Lung (tissue), 12 donors: ENCODE data around the gene GLI3. TPM values are rescaled to one million over a fixed set of nuclear protein-coding genes. Genes with fewer than 3 reads are reported as not detected.

Experiments used
- ATAC-seq: fragments of 200-7000 bp; cut with Tn5 transposase; one replicate; pipeline ENCODE4 v1.9.1; 2020; ENCODE audit warnings: moderate number of reproducible peaks; ENCODE audit not compliant: insufficient read depth, low FRiP score
- DNase-seq, 3 donors: peaks; one replicate each; pipeline ENCODE4 v3.0.0-alpha.2; 2013 to 2017
- H3K27ac ChIP-seq, 2 donors: one replicate each; pipeline ENCODE4 v1.5.1; 2013; ENCODE audit warnings: mild to moderate bottlenecking in 2 of 2, moderate library complexity in 2 of 2, control low read depth in 1 of 2, inconsistent platforms in 1 of 2, low read depth in 1 of 2, low read length in 1 of 2
- H3K27me3 ChIP-seq, 3 donors: one replicate each; pipeline ENCODE4 v1.5.1; 2013; ENCODE audit warnings: low read length in 2 of 3; ENCODE audit not compliant: control insufficient read depth in 3 of 3, insufficient read depth in 3 of 3
- H3K36me3 ChIP-seq, 4 donors: one replicate each; pipeline ENCODE4 v1.5.1; 2013; ENCODE audit warnings: low read length in 4 of 4, mild to moderate bottlenecking in 1 of 4, moderate library complexity in 1 of 4; ENCODE audit not compliant: control insufficient read depth in 4 of 4, insufficient read depth in 4 of 4
- H3K4me1 ChIP-seq, 5 donors: one replicate each; pipeline ENCODE4 v1.5.1; 2013; ENCODE audit warnings: low read length in 5 of 5, mild to moderate bottlenecking in 2 of 5, moderate library complexity in 1 of 5; ENCODE audit not compliant: control insufficient read depth in 5 of 5, insufficient read depth in 5 of 5
- H3K4me3 ChIP-seq: one replicate; pipeline ENCODE4 v1.5.1; 2013; ENCODE audit warnings: mild to moderate bottlenecking, control low read depth, moderate library complexity
- H3K9ac ChIP-seq, 2 donors: one replicate each; pipeline ENCODE4 v1.5.1; 2013; ENCODE audit warnings: low read length in 2 of 2, control low read depth in 1 of 2; ENCODE audit not compliant: insufficient read depth in 1 of 2
- H3K9me3 ChIP-seq, 4 donors: one replicate each; pipeline ENCODE4 v1.5.1; 2013; ENCODE audit warnings: low read length in 3 of 4, mild to moderate bottlenecking in 1 of 4, moderate library complexity in 1 of 4; ENCODE audit not compliant: control insufficient read depth in 4 of 4, insufficient read depth in 3 of 4
- WGBS, 2 donors: extraction: QIAGEN DNeasy Blood & Tissue Kit; methylation state at CpG; one replicate each; pipeline ENCODE4 v1.1.7; 2013; 5-methylcytosine and 5-hydroxymethylcytosine counted together
- polyA plus RNA-seq, 2 donors: library from polyadenylated mRNA; stranded (reverse); fragments of 200-250 nt; gene quantifications; one replicate each; pipeline ENCODE4 v1.2.1, GENCODE V29; 2013
- total RNA-seq, 2 donors: library from RNA; depleted of rRNA in 1 of 2; stranded (reverse); fragments of >200 nt in 1 of 2; gene quantifications; one replicate each; pipeline ENCODE4 v1.2.1, GENCODE V29; 2014 to 2021
- TF ChIP-seq, protein P1 (sequence below): IDR thresholded peaks from 2 replicates; pipeline ENCODE4 v1.5.1; 2012; ENCODE audit warnings: mild to moderate bottlenecking; ENCODE audit errors: control extremely low read depth, extremely low read depth
- donor health status: control.
- donor health status: control.
- donor health status: Bipolar disorder and iron deficiency.
- donor health status: healthy.
- donor health status: DM: yes; HTN: yes; CAD: no.

GLI3 gene
- total and polyA plus RNA-seq, 4 donors = 2.0 to 23.4 (median 10.3) TPM

DNA sequence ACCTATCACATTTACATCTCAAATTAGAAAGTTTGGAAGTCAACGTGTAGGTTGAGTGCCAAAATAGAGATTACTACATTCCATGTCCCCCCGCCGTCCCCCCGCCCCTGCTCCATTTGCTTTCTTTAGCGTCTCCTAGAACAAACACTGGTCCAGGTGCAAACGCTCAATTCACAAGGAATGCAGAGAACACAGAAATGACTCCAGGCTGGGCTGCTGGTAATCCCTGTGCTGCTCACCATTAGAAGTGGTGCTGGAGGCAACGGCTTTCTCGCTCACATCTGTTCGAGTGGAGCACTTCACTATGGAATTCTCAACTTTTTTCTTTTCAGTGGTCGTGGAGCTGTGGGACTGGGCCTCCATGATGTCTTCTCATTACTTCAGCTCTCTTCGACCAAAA is 14.1 kb downstream of the GLI3 start:
- Histone ChIP-seq H3K9ac (no peak overlapping the region), H3K27ac (no peak overlapping the region), H3K36me3 (peaks cover 0 to 14% (median 10%) of the 10 kb centered on the region in 4 donors), H3K4me3 (no peak overlapping the region), H3K4me1 (peaks cover 0 to 53% (median 18%) of the 10 kb centered on the region in 5 donors), H3K9me3 (no peaks in the 10 kb centered on the region), H3K27me3 (no peaks in the 10 kb centered on the region)
- TF ChIP-seq, protein P1, sequence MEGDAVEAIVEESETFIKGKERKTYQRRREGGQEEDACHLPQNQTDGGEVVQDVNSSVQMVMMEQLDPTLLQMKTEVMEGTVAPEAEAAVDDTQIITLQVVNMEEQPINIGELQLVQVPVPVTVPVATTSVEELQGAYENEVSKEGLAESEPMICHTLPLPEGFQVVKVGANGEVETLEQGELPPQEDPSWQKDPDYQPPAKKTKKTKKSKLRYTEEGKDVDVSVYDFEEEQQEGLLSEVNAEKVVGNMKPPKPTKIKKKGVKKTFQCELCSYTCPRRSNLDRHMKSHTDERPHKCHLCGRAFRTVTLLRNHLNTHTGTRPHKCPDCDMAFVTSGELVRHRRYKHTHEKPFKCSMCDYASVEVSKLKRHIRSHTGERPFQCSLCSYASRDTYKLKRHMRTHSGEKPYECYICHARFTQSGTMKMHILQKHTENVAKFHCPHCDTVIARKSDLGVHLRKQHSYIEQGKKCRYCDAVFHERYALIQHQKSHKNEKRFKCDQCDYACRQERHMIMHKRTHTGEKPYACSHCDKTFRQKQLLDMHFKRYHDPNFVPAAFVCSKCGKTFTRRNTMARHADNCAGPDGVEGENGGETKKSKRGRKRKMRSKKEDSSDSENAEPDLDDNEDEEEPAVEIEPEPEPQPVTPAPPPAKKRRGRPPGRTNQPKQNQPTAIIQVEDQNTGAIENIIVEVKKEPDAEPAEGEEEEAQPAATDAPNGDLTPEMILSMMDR = no peak
- 71 to 74% methylated on average over 11 of the region's 11 CpGs for WGBS, 2 donors
- DNase-seq (peak; percentile 76 to 82 (median 78)), ATAC-seq (no peak)

DNA sequence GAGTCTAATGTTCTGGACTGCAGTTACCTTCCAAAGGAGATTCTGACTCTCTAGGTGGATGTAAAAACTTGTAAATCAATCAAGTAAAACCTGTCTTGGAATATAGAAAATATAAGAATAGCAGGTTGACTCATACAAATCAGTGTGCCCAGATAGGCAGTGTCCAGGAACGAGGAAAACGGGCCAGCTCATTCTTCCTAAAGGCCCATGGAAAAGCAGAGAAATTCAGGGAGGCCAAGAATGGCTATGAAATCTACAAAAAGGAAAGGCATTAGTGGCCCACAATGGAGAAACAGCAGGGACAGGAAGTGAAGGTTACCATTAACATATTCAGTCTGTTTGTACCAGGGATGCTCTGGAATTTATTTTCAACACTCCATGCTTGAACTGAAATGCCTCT is 14.9 kb downstream of the GLI3 start:
- no peaks in the 10 kb centered on the region for H3K27me3 ChIP-seq
- H3K27ac ChIP-seq = no peak overlapping the region
- no peak for ATAC-seq
- H3K36me3 ChIP-seq = peaks cover 0 to 20% (median 10%) of the 10 kb centered on the region in 4 donors
- H3K4me1 ChIP-seq = peaks cover 0 to 46% (median 12%) of the 10 kb centered on the region in 5 donors
- peak in 1 of 3 donors; percentile 25 for DNase-seq
- no peak overlapping the region for H3K9ac ChIP-seq
- no peak overlapping the region for H3K4me3 ChIP-seq
- H3K9me3 ChIP-seq = no peaks in the 10 kb centered on the region
- 93 to 95% methylated on average over 2 of the region's 2 CpGs for WGBS, 2 donors
- TF ChIP-seq, protein P1 = no peak

DNA sequence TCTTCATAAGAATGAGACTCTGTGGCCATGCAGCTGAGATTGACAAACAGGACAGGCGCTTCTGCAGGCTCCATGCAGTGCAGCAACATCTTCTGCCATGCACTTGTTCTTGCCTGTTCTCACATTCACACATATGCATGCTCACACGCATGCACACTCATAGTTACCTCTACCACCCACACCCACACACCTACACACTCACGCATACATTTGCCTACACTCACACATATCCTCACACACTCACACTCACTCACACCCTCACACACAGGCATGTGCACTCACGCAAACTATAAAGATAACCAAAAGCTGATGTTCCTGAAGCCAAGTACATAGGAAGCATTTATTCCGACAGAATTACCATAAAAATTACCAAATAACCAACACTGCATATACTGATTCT is 15.7 kb downstream of the GLI3 start:
- Histone ChIP-seq H3K9me3 (no peaks in the 10 kb centered on the region), H3K27ac (no peak overlapping the region), H3K4me1 (peaks cover 0 to 37% (median 7%) of the 10 kb centered on the region in 5 donors), H3K9ac (no peak overlapping the region), H3K4me3 (no peak overlapping the region), H3K36me3 (peaks cover 0 to 25% (median 12%) of the 10 kb centered on the region in 4 donors), H3K27me3 (no peaks in the 10 kb centered on the region)
- WGBS, 2 donors = 94% methylated on average over 5 of the region's 5 CpGs
- TF ChIP-seq, protein P1 = no peak
- DNase-seq (no peak), ATAC-seq (no peak)

DNA sequence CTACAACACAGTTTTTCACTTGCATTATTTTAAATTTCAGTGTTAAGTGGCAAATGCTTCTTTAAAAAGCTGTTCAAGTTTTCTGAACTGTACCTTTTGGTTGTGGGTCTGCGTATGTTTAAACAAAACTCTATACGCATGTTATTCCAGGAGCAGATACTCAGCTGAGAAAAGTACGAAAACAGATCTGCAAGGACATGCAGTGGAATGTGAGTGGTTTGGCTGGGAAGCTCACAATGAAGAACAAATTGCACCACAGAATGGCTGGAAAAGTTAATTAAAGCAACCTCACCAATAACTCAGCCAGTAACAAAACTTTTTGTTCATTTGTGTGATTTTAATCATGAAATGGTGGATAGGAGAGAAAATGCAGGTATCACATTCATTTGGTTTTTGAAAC is 17.6 kb downstream of the GLI3 start:
- Histone ChIP-seq H3K4me3 (no peak overlapping the region), H3K4me1 (peaks cover 0 to 25% (median 7%) of the 10 kb centered on the region in 5 donors), H3K27me3 (no peaks in the 10 kb centered on the region), H3K9ac (no peak overlapping the region), H3K9me3 (no peaks in the 10 kb centered on the region), H3K36me3 (peaks cover 0 to 27% (median 12%) of the 10 kb centered on the region in 4 donors), H3K27ac (no peak overlapping the region)
- WGBS, 2 donors = 77 to 83% methylated on average over 3 of the region's 3 CpGs
- ATAC-seq = no peak
- peak in 1 of 3 donors; percentile 18 for DNase-seq
- TF ChIP-seq, protein P1 = no peak
